ENCODE measurements around the gene TNFSF12. TPM values are rescaled to one million over a fixed set of nuclear protein-coding genes. Genes with fewer than 3 reads are reported as not detected.

The TNFSF12 gene
- total RNA-seq, 4 donors from 2014 or later = 20.8 to 53.1 (median 31.5) TPM

GRCh38 chr17:7586673-7587419 is 38.0 kb downstream of the TNFSF12 start:
- H3K4me1 ChIP-seq = peaks cover 21 to 56% (median 41%) of the 10 kb centered on the region in 4 donors
- DNase-seq = peak; percentile 64
- intact Hi-C loops (cut with DNase I; ENCODE audit: low total_unique reads) (loop anchor here (10.0 kb wide), 1 partner anchor 542 kb away; the partner anchor contains the start of gene SLC16A11), in situ Hi-C loops (cut with MboI; ENCODE audit: low pct_ligation_motif_present in 1 of 4, low pct_unique_long_range_greater_than_20kb in 1 of 4, low sequenced_read_pairs in 3 of 4) (no loop called here)
- no peaks in the 10 kb centered on the region for H3K9me3 ChIP-seq
- peaks cover 0 to 9% (median 2%) of the 10 kb centered on the region in 4 donors for H3K36me3 ChIP-seq
- peak overlapping the region; percentile 29 to 46 (median 36) for H3K27ac ChIP-seq
- H3K4me3 ChIP-seq = no peak overlapping the region
- no peaks in the 10 kb centered on the region for H3K27me3 ChIP-seq
- WGBS, 2 donors (ENCODE audit: low coverage in 1 of 2) = 33 to 61% methylated on average over 1 to 9 of the region's 9 CpGs
- no peak for TF ChIP-seq EP300 (IDR thresholded peaks at IDR 0.05; ENCODE audit: low read depth)
- TF ChIP-seq CTCF (IDR thresholded peaks at IDR 0.05) = peak in 4 of 5 experiments; percentile 19 to 34 (median 34)

- Histone ChIP-seq H3K4me3 (no peak overlapping the region), H3K27me3 (no peaks in the 10 kb centered on the region), H3K4me1 (peaks cover 14 to 49% (median 35%) of the 10 kb centered on the region in 4 donors), H3K9me3 (no peaks in the 10 kb centered on the region), H3K36me3 (peaks cover 0 to 17% (median 6%) of the 10 kb centered on the region in 4 donors), H3K27ac (peak overlapping the region; percentile 66 to 83 (median 76))
- in situ Hi-C loops (cut with MboI; ENCODE audit: low pct_ligation_motif_present in 1 of 4, low pct_unique_long_range_greater_than_20kb in 1 of 4, low sequenced_read_pairs in 3 of 4) = no loop called here
- DNase-seq = no peak
- 67 to 88% methylated on average over 6 to 12 of the region's 12 CpGs for WGBS, 2 donors (ENCODE audit: low coverage in 1 of 2)
- intact Hi-C loops (cut with DNase I; ENCODE audit: low total_unique reads) = loop anchor here (10.0 kb wide), 1 partner anchor 543 kb away; the partner anchor contains the start of gene SLC16A11
- no peak for TF ChIP-seq POLR2AphosphoS5 (IDR thresholded peaks at IDR 0.05)
- TF ChIP-seq EP300 (IDR thresholded peaks at IDR 0.05; ENCODE audit: low read depth) = no peak
- no peak for TF ChIP-seq POLR2A (IDR thresholded peaks at IDR 0.05)
- no peak for TF ChIP-seq CTCF (IDR thresholded peaks at IDR 0.05)
Observed at GRCh38 chr17:7587420-7588151, 38.7 kb downstream of the TNFSF12 start.

GRCh38 chr17:7588553-7589203 is 39.8 kb downstream of the TNFSF12 start:
- Histone ChIP-seq H3K36me3 (peaks cover 0 to 28% (median 11%) of the 10 kb centered on the region in 4 donors), H3K27ac (peak overlapping the region; percentile 66 to 83 (median 76)), H3K27me3 (no peaks in the 10 kb centered on the region), H3K4me3 (peak overlapping the region; percentile 31 to 45 (median 33)), H3K9me3 (no peaks in the 10 kb centered on the region), H3K4me1 (peaks cover 7 to 41% (median 27%) of the 10 kb centered on the region in 4 donors)
- no peak for TF ChIP-seq CTCF (IDR thresholded peaks at IDR 0.05)
- TF ChIP-seq POLR2AphosphoS5 (IDR thresholded peaks at IDR 0.05) = no peak
- no peak for TF ChIP-seq EP300 (IDR thresholded peaks at IDR 0.05; ENCODE audit: low read depth)
- no peak for TF ChIP-seq POLR2A (IDR thresholded peaks at IDR 0.05)
- no peak for DNase-seq
- intact Hi-C loops (cut with DNase I; ENCODE audit: low total_unique reads) (loop anchor here (10.0 kb wide), 1 partner anchor 544 kb away; the partner anchor contains the start of gene SLC16A11), in situ Hi-C loops (cut with MboI; ENCODE audit: low pct_ligation_motif_present in 1 of 4, low pct_unique_long_range_greater_than_20kb in 1 of 4, low sequenced_read_pairs in 3 of 4) (no loop called here)
- 40 to 81% methylated on average over 4 to 21 of the region's 30 CpGs for WGBS, 2 donors (ENCODE audit: low coverage in 1 of 2)

Data from transverse colon (tissue), 4 donors.